ENCODE measurements around the gene TRAF1.
"Not testable (repeated sequence)": the region's sequence is repeated elsewhere in the genome, so short reads cannot be mapped to it uniquely, and the experiment has no call there.

The TRAF1 gene

GRCh38 chr9:120926397-120926928 lies at the start of gene TRAF1:
Gene TRAF1 (minus strand): TSS chr9:120926796. CDS start chr9:120926075, 721 bp downstream.
- no peaks in the 10 kb centered on the region for H3K36me3 ChIP-seq (ENCODE audit: control insufficient read depth, insufficient read depth, low read length)
- H3K4me1 ChIP-seq (ENCODE audit: control insufficient read depth, insufficient read depth, low read length), result peaks cover 3% of the 10 kb centered on the region
- H3K9ac ChIP-seq (ENCODE audit: low read length), result peak within 1 kb of the TSS; percentile 10
- H3K27ac ChIP-seq (ENCODE audit: low read depth, low read length), result no peak within 1 kb of the TSS
- peak within 1 kb of the TSS; percentile 30 for H3K4me3 ChIP-seq (ENCODE audit: low read length)
- no peaks in the 10 kb centered on the region for H3K27me3 ChIP-seq (ENCODE audit: control insufficient read depth, insufficient read depth, low read length)

GRCh38 chr9:120974921-120975320 lies 48.3 kb upstream of the TRAF1 start:
- no peaks in the 10 kb centered on the region for H3K4me1 ChIP-seq (ENCODE audit: control insufficient read depth, insufficient read depth, low read length)
- no peaks in the 10 kb centered on the region for H3K27me3 ChIP-seq (ENCODE audit: control insufficient read depth, insufficient read depth, low read length)
- no peak overlapping the region for H3K4me3 ChIP-seq (ENCODE audit: low read length)
- no peak overlapping the region for H3K9ac ChIP-seq (ENCODE audit: low read length)
- H3K36me3 ChIP-seq (ENCODE audit: control insufficient read depth, insufficient read depth, low read length), result no peaks in the 10 kb centered on the region
- H3K27ac ChIP-seq (ENCODE audit: low read depth, low read length), result no peak overlapping the region

- no peaks in the 10 kb centered on the region for H3K4me1 ChIP-seq (ENCODE audit: control insufficient read depth, insufficient read depth, low read length)
- no peaks in the 10 kb centered on the region for H3K27me3 ChIP-seq (ENCODE audit: control insufficient read depth, insufficient read depth, low read length)
- no peak overlapping the region for H3K4me3 ChIP-seq (ENCODE audit: low read length)
- H3K27ac ChIP-seq (ENCODE audit: low read depth, low read length), result no peak overlapping the region
- no peaks in the 10 kb centered on the region for H3K36me3 ChIP-seq (ENCODE audit: control insufficient read depth, insufficient read depth, low read length)
- no peak overlapping the region for H3K9ac ChIP-seq (ENCODE audit: low read length)
These were observed 47.6 kb upstream of the TRAF1 start for GRCh38 chr9:120974181-120974580.

- Histone ChIP-seq H3K4me3 (ENCODE audit: low read length) (no peak overlapping the region), H3K27me3 (ENCODE audit: control insufficient read depth, insufficient read depth, low read length) (no peaks in the 10 kb centered on the region), H3K36me3 (ENCODE audit: control insufficient read depth, insufficient read depth, low read length) (no peaks in the 10 kb centered on the region), H3K4me1 (ENCODE audit: control insufficient read depth, insufficient read depth, low read length) (no peaks in the 10 kb centered on the region), H3K9ac (ENCODE audit: low read length) (no peak overlapping the region), H3K27ac (ENCODE audit: low read depth, low read length) (no peak overlapping the region)
These were observed 45.3 kb upstream of the TRAF1 start for GRCh38 chr9:120971938-120972337.

GRCh38 chr9:120971471-120971870 lies 44.9 kb upstream of the TRAF1 start:
- not testable (repeated sequence) for H3K27ac ChIP-seq (ENCODE audit: low read depth, low read length); H3K36me3 ChIP-seq (ENCODE audit: control insufficient read depth, insufficient read depth, low read length); H3K27me3 ChIP-seq (ENCODE audit: control insufficient read depth, insufficient read depth, low read length); H3K4me3 ChIP-seq (ENCODE audit: low read length); H3K9ac ChIP-seq (ENCODE audit: low read length); H3K4me1 ChIP-seq (ENCODE audit: control insufficient read depth, insufficient read depth, low read length)

- H3K27me3 ChIP-seq (ENCODE audit: control insufficient read depth, insufficient read depth, low read length), result no peaks in the 10 kb centered on the region
- no peak overlapping the region for H3K4me3 ChIP-seq (ENCODE audit: low read length)
- H3K4me1 ChIP-seq (ENCODE audit: control insufficient read depth, insufficient read depth, low read length), result peaks cover 2% of the 10 kb centered on the region
- H3K36me3 ChIP-seq (ENCODE audit: control insufficient read depth, insufficient read depth, low read length), result no peaks in the 10 kb centered on the region
- no peak overlapping the region for H3K9ac ChIP-seq (ENCODE audit: low read length)
- H3K27ac ChIP-seq (ENCODE audit: low read depth, low read length), result no peak overlapping the region
These were observed 43.6 kb upstream of the TRAF1 start for GRCh38 chr9:120970244-120970643.

GRCh38 chr9:120966013-120966369 lies 39.4 kb upstream of the TRAF1 start:
- H3K36me3 ChIP-seq (ENCODE audit: control insufficient read depth, insufficient read depth, low read length), result no peaks in the 10 kb centered on the region
- no peaks in the 10 kb centered on the region for H3K27me3 ChIP-seq (ENCODE audit: control insufficient read depth, insufficient read depth, low read length)
- no peak overlapping the region for H3K4me3 ChIP-seq (ENCODE audit: low read length)
- H3K9ac ChIP-seq (ENCODE audit: low read length), result no peak overlapping the region
- H3K27ac ChIP-seq (ENCODE audit: low read depth, low read length), result peak overlapping the region; percentile 38
- H3K4me1 ChIP-seq (ENCODE audit: control insufficient read depth, insufficient read depth, low read length), result peaks cover 2% of the 10 kb centered on the region

- no peaks in the 10 kb centered on the region for H3K27me3 ChIP-seq (ENCODE audit: control insufficient read depth, insufficient read depth, low read length)
- H3K4me3 ChIP-seq (ENCODE audit: low read length), result no peak overlapping the region
- H3K4me1 ChIP-seq (ENCODE audit: control insufficient read depth, insufficient read depth, low read length), result peaks cover 2% of the 10 kb centered on the region
- no peaks in the 10 kb centered on the region for H3K36me3 ChIP-seq (ENCODE audit: control insufficient read depth, insufficient read depth, low read length)
- H3K27ac ChIP-seq (ENCODE audit: low read depth, low read length), result peak overlapping the region; percentile 26
- H3K9ac ChIP-seq (ENCODE audit: low read length), result no peak overlapping the region
These were observed 38.9 kb upstream of the TRAF1 start for GRCh38 chr9:120965344-120966012.

- Histone ChIP-seq H3K4me3 (ENCODE audit: low read length) (no peak overlapping the region), H3K36me3 (ENCODE audit: control insufficient read depth, insufficient read depth, low read length) (no peaks in the 10 kb centered on the region), H3K27ac (ENCODE audit: low read depth, low read length) (no peak overlapping the region), H3K4me1 (ENCODE audit: control insufficient read depth, insufficient read depth, low read length) (peaks cover 2% of the 10 kb centered on the region), H3K27me3 (ENCODE audit: control insufficient read depth, insufficient read depth, low read length) (no peaks in the 10 kb centered on the region), H3K9ac (ENCODE audit: low read length) (no peak overlapping the region)
These were observed 35.3 kb upstream of the TRAF1 start for GRCh38 chr9:120961936-120962335.

- H3K27me3 ChIP-seq (ENCODE audit: control insufficient read depth, insufficient read depth, low read length), result no peaks in the 10 kb centered on the region
- no peaks in the 10 kb centered on the region for H3K4me1 ChIP-seq (ENCODE audit: control insufficient read depth, insufficient read depth, low read length)
- no peaks in the 10 kb centered on the region for H3K36me3 ChIP-seq (ENCODE audit: control insufficient read depth, insufficient read depth, low read length)
- H3K4me3 ChIP-seq (ENCODE audit: low read length), result no peak overlapping the region
- H3K9ac ChIP-seq (ENCODE audit: low read length), result no peak overlapping the region
- H3K27ac ChIP-seq (ENCODE audit: low read depth, low read length), result no peak overlapping the region
These were observed 33.4 kb upstream of the TRAF1 start for GRCh38 chr9:120960001-120960400.

GRCh38 chr9:120956862-120957261 lies 30.3 kb upstream of the TRAF1 start:
- no peak overlapping the region for H3K9ac ChIP-seq (ENCODE audit: low read length)
- no peaks in the 10 kb centered on the region for H3K36me3 ChIP-seq (ENCODE audit: control insufficient read depth, insufficient read depth, low read length)
- no peak overlapping the region for H3K4me3 ChIP-seq (ENCODE audit: low read length)
- H3K27ac ChIP-seq (ENCODE audit: low read depth, low read length), result no peak overlapping the region
- H3K27me3 ChIP-seq (ENCODE audit: control insufficient read depth, insufficient read depth, low read length), result no peaks in the 10 kb centered on the region
- H3K4me1 ChIP-seq (ENCODE audit: control insufficient read depth, insufficient read depth, low read length), result no peaks in the 10 kb centered on the region

- Histone ChIP-seq H3K27ac (ENCODE audit: low read depth, low read length) (no peak overlapping the region), H3K27me3 (ENCODE audit: control insufficient read depth, insufficient read depth, low read length) (no peaks in the 10 kb centered on the region), H3K9ac (ENCODE audit: low read length) (no peak overlapping the region), H3K4me3 (ENCODE audit: low read length) (no peak overlapping the region), H3K4me1 (ENCODE audit: control insufficient read depth, insufficient read depth, low read length) (no peaks in the 10 kb centered on the region), H3K36me3 (ENCODE audit: control insufficient read depth, insufficient read depth, low read length) (no peaks in the 10 kb centered on the region)
These were observed 25.5 kb upstream of the TRAF1 start for GRCh38 chr9:120951960-120952618.

All from rectal smooth muscle tissue (tissue), 1 donor.